H9 (cell line): ENCODE results near the gene ALAS1. TPM values are rescaled to one million over a fixed set of nuclear protein-coding genes. Genes with fewer than 3 reads are reported as not detected.

Experiments
- DNase-seq: peaks from one replicate; pipeline ENCODE4 v3.0.0-alpha.2; 2017
- H2AFZ ChIP-seq: one replicate; pipeline ENCODE4 v1.6.1; 2013; ENCODE audit warnings: mild to moderate bottlenecking, low read length, control low read depth, moderate library complexity
- H2AK5ac ChIP-seq: 2 replicates; pipeline ENCODE4 v1.6.1; 2013; ENCODE audit warnings: low read length, control low read depth, mixed read lengths; ENCODE audit not compliant: insufficient read length
- H2BK120ac ChIP-seq: one replicate; pipeline ENCODE4 v1.6.1; 2013; ENCODE audit warnings: low read depth, mild to moderate bottlenecking, low read length, control low read depth, inconsistent platforms; ENCODE audit not compliant: poor library complexity, severe bottlenecking
- H2BK12ac ChIP-seq: 2 replicates; pipeline ENCODE4 v1.6.1; 2013; ENCODE audit warnings: low read length, control low read depth, mixed read lengths, low read depth; ENCODE audit not compliant: insufficient read length
- H2BK15ac ChIP-seq: 2 replicates; pipeline ENCODE4 v1.6.1; 2013; ENCODE audit warnings: low read depth, low read length, control low read depth
- H2BK20ac ChIP-seq: one replicate; pipeline ENCODE4 v1.6.1; 2013; ENCODE audit warnings: low read depth, mild to moderate bottlenecking, low read length, control low read depth, inconsistent platforms; ENCODE audit not compliant: poor library complexity, severe bottlenecking
- H2BK5ac ChIP-seq: 2 replicates; pipeline ENCODE4 v1.6.1; 2013; ENCODE audit warnings: low read length, control low read depth, mixed read lengths; ENCODE audit not compliant: insufficient read length
- H3K14ac ChIP-seq: 2 replicates; pipeline ENCODE4 v1.6.1; 2013; ENCODE audit warnings: low read length, control low read depth; ENCODE audit not compliant: insufficient read depth
- H3K18ac ChIP-seq: 2 replicates; pipeline ENCODE4 v1.6.1; 2013; ENCODE audit warnings: low read depth, mild to moderate bottlenecking, mixed read lengths, low read length, control low read depth; ENCODE audit not compliant: insufficient read length
- H3K23ac ChIP-seq: 2 replicates; pipeline ENCODE4 v1.6.1; 2013; ENCODE audit warnings: low read length, control low read depth, mixed read lengths, low read depth; ENCODE audit not compliant: insufficient read length
- H3K23me2 ChIP-seq: 2 replicates; pipeline ENCODE4 v1.6.1; 2013; ENCODE audit warnings: low read depth, mild to moderate bottlenecking, mixed read lengths, low read length, control low read depth; ENCODE audit not compliant: insufficient read length, poor library complexity, severe bottlenecking
- H3K27ac ChIP-seq: 2 replicates; pipeline ENCODE4 v1.5.1; 2013; ENCODE audit warnings: low read length, control low read depth, mixed read lengths, low read depth; ENCODE audit not compliant: insufficient read length
- H3K27me3 ChIP-seq: 2 replicates; pipeline ENCODE4 v1.6.1; 2013; ENCODE audit warnings: low read length, control low read depth, inconsistent platforms; ENCODE audit not compliant: insufficient read depth
- H3K4ac ChIP-seq: 2 replicates; pipeline ENCODE4 v1.6.1; 2013; ENCODE audit warnings: low read depth, mild to moderate bottlenecking, control low read depth, inconsistent platforms, low read length, moderate library complexity
- H3K4me1 ChIP-seq: 2 replicates; pipeline ENCODE4 v1.6.1; 2013; ENCODE audit warnings: low read length, control low read depth, inconsistent platforms; ENCODE audit not compliant: insufficient read depth
- H3K4me2 ChIP-seq: 2 replicates; pipeline ENCODE4 v1.6.1; 2013; ENCODE audit warnings: low read length, control low read depth, mixed read lengths; ENCODE audit not compliant: insufficient read length, insufficient read depth
- H3K56ac ChIP-seq: 2 replicates; pipeline ENCODE4 v1.6.1; 2013; ENCODE audit warnings: low read depth, mild to moderate bottlenecking, mixed read lengths, low read length, control low read depth; ENCODE audit not compliant: insufficient read length
- H3K79me1 ChIP-seq: 2 replicates; pipeline ENCODE4 v1.6.1; 2013; ENCODE audit warnings: low read depth, mild to moderate bottlenecking, moderate library complexity, low read length, control low read depth, inconsistent platforms; ENCODE audit not compliant: insufficient read depth, poor library complexity, severe bottlenecking
- H3K79me2 ChIP-seq: 2 replicates; pipeline ENCODE4 v1.6.1; 2013; ENCODE audit warnings: low read length, control low read depth, inconsistent platforms; ENCODE audit not compliant: insufficient read depth
- H3K9ac ChIP-seq: 2 replicates; pipeline ENCODE4 v1.6.1; 2013; ENCODE audit warnings: low read length, control low read depth, mixed read lengths; ENCODE audit not compliant: insufficient read length; ENCODE audit errors: extremely low read depth
- H3K9me3 ChIP-seq: one replicate; pipeline ENCODE4 v1.6.1; 2013; ENCODE audit warnings: low read depth, low read length, inconsistent platforms; ENCODE audit not compliant: control insufficient read depth
- H3T11ph ChIP-seq: one replicate; pipeline ENCODE4 v1.6.1; 2013; ENCODE audit warnings: mild to moderate bottlenecking, low read length, control low read depth, inconsistent platforms
- H4K20me1 ChIP-seq: one replicate; pipeline ENCODE4 v1.6.1; 2013; ENCODE audit not compliant: control insufficient read depth, insufficient read length, insufficient read depth
- H4K5ac ChIP-seq: 2 replicates; pipeline ENCODE4 v1.6.1; 2013; ENCODE audit warnings: low read depth, mild to moderate bottlenecking, mixed read lengths, low read length, control low read depth; ENCODE audit not compliant: insufficient read length
- H4K8ac ChIP-seq: replicated peaks from 2 replicates; pipeline ENCODE4 v1.6.1; 2013; ENCODE audit warnings: low read length, control low read depth, mixed read lengths, low read depth; ENCODE audit not compliant: insufficient read length
- H4K91ac ChIP-seq: 2 replicates; pipeline ENCODE4 v1.6.1; 2013; ENCODE audit warnings: low read depth, mild to moderate bottlenecking, moderate library complexity, mixed read lengths, low read length, control low read depth; ENCODE audit not compliant: insufficient read length
- H3K27ac Mint-ChIP-seq, 3 experiments: 2 replicates in 2 of 3; 3 replicates in 1 of 3; pipeline ENCODE4 v1.8.0; 2020 to 2021; ENCODE audit warnings: mixed read lengths in 3 of 3, mild to moderate bottlenecking in 1 of 3, moderate library complexity in 1 of 3
- H3K27me3 Mint-ChIP-seq: 2 replicates; pipeline ENCODE4 v1.8.0; 2021; ENCODE audit warnings: low read depth, mild to moderate bottlenecking, moderate library complexity, mixed read lengths
- H3K36me3 Mint-ChIP-seq, 3 experiments: 2 replicates in 2 of 3; 3 replicates in 1 of 3; pipeline ENCODE4 v1.8.0; 2020 to 2021; ENCODE audit warnings: low read depth in 3 of 3, mixed read lengths in 3 of 3; ENCODE audit not compliant: insufficient read depth in 1 of 3
- H3K4me1 Mint-ChIP-seq, 2 experiments: 2 replicates each; pipeline ENCODE4 v1.8.0; 2020; ENCODE audit warnings: mixed read lengths in 2 of 2
- H3K4me3 Mint-ChIP-seq, 2 experiments: 2 replicates in 1 of 2; 3 replicates in 1 of 2; pipeline ENCODE4 v1.8.0; 2020 to 2021; ENCODE audit warnings: mild to moderate bottlenecking in 2 of 2, mixed read lengths in 2 of 2, moderate library complexity in 1 of 2
- H3K9me3 Mint-ChIP-seq, 2 experiments: 2 replicates in 1 of 2; 3 replicates in 1 of 2; pipeline ENCODE4 v1.8.0; 2020; ENCODE audit warnings: mild to moderate bottlenecking in 2 of 2, mixed read lengths in 2 of 2, moderate library complexity in 1 of 2
- CTCF ChIP-seq: fragments of 200-600 bp; sonication (generic); conservative IDR thresholded peaks from 3 replicates; pipeline ENCODE4 v1.8.0; 2021; ENCODE audit warnings: antibody characterized with exemption, mild to moderate bottlenecking
- WGBS: extraction: QIAGEN DNeasy Blood & Tissue Kit; methylation state at CpG from one replicate; pipeline ENCODE4 v1.1.7; 2013; ENCODE audit warnings: missing lambda C conversion rate, low lambda C conversion rate, mixed read lengths; ENCODE audit not compliant: insufficient read length; ENCODE audit errors: extremely low coverage; 5-methylcytosine and 5-hydroxymethylcytosine counted together
- total RNA-seq: library from RNA; stranded (reverse); gene quantifications from 2 replicates; pipeline ENCODE4 v1.2.1, GENCODE V29; 2021

The ALAS1 gene
- total RNA-seq, 1 experiment from 2014 or later = 39.1 TPM

GRCh38 chr3:52240059-52240885 lies 42.3 kb downstream of the ALAS1 start:
- TF ChIP-seq CTCF = no peak
- Histone ChIP-seq H3K79me1 (no peaks in the 10 kb centered on the region), H3K14ac (no peak overlapping the region), H3K23ac (no peak overlapping the region), H2BK20ac (no peak overlapping the region), H3K18ac (no peak overlapping the region), H4K20me1 (no peaks in the 10 kb centered on the region), H4K91ac (no peak overlapping the region), H3K79me2 (peaks cover 5% of the 10 kb centered on the region; the same call in 1 of the 2 replicates), H4K8ac (no peak overlapping the region), H3K4ac (no peak overlapping the region), H3K27ac (no peak overlapping the region), H3T11ph (no peak overlapping the region), H3K23me2 (peaks cover 9% of the 10 kb centered on the region), H2AFZ (no peak overlapping the region), H4K5ac (no peak overlapping the region), H2BK15ac (no peak overlapping the region), H2BK12ac (no peak overlapping the region), H2BK5ac (no peak overlapping the region), H3K9ac (no peak overlapping the region), H3K9me3 (no peaks in the 10 kb centered on the region), H2BK120ac (no peak overlapping the region), H3K4me2 (no peak overlapping the region), H3K27me3 (peaks cover 9% of the 10 kb centered on the region; the same call in 1 of the 2 replicates), H2AK5ac (no peak overlapping the region), H3K4me1 (peaks cover 15% of the 10 kb centered on the region), H3K56ac (no peak overlapping the region)
- H3K36me3 Mint-ChIP-seq = peaks cover 0 to 12% (median 10%) of the 10 kb centered on the region in 3 experiments; a peak in 4 of 7 replicates
- H3K27ac Mint-ChIP-seq = peak overlapping the region in 2 of 3 experiments; percentile 39 to 96; a peak in 5 of 7 replicates
- DNase-seq = peak; percentile 61
- peaks cover 27% of the 10 kb centered on the region for H3K27me3 Mint-ChIP-seq
- H3K4me3 Mint-ChIP-seq = peak overlapping the region; percentile 91 to 95
- WGBS = no CpG with 5 or more reads among the region's 1 CpG
- H3K9me3 Mint-ChIP-seq = peaks cover 0 to 5% of the 10 kb centered on the region in 2 experiments; a peak in 2 of 5 replicates
- H3K4me1 Mint-ChIP-seq = peaks cover 39 to 48% of the 10 kb centered on the region in 2 experiments
